ENCODE measurements around the gene PCK2. TPM values are rescaled to one million over a fixed set of nuclear protein-coding genes. Genes with fewer than 3 reads are reported as not detected.

Gene PCK2
- total and polyA plus RNA-seq, 2 donors (not counting 3 experiments of a cell fraction or from before 2014, with no cell fraction given): 23.5 to 24.5 TPM

- BruUV-seq (replicated peaks): no TSS peak
- CTCF ChIA-PET: interaction anchor here (0.6 kb wide), 1 partner anchor 99 kb away, joined by 3 read pairs; no protein-coding TSS in a partner anchor
These were observed 35.4 kb downstream of the PCK2 start for GRCh38 chr14:24129410-24129998.

More at GRCh38 chr14:24129410-24129998, 35.4 kb downstream of the PCK2 start:
- Histone ChIP-seq H4K20me1 (replicated peaks; ENCODE audit: control insufficient read depth, extremely low read depth, insufficient read depth, low read length) (no peaks in the 10 kb centered on the region), H3K9ac (replicated peaks; ENCODE audit: extremely low read depth, insufficient read depth, low read length) (no peak overlapping the region), H3K9me1 (replicated peaks; ENCODE audit: control insufficient read depth, extremely low read depth, insufficient read depth, low read length) (no peaks in the 10 kb centered on the region), H3K79me2 (ENCODE audit: control insufficient read depth, insufficient read depth, low read length) (no peaks in the 10 kb centered on the region), H3K27me3 (ENCODE audit: control insufficient read depth in 2 of 2, insufficient read depth in 2 of 2, low read length in 2 of 2) (no peaks in the 10 kb centered on the region), H3K9me3 (replicated peaks; ENCODE audit: control insufficient read depth, insufficient read depth, low read length) (no peaks in the 10 kb centered on the region), H3K27ac (ENCODE audit: insufficient read depth, low read depth, low read length) (no peak overlapping the region), H3K4me1 (ENCODE audit: control insufficient read depth, extremely low read depth, insufficient read depth, low read length) (no peaks in the 10 kb centered on the region), H3K4me2 (ENCODE audit: insufficient read depth, low read length) (no peak overlapping the region), H3K4me3 (replicated peaks in 1 of 3; ENCODE audit: insufficient read depth in 1 of 3, low read depth in 1 of 3, low read length in 3 of 3) (no peak overlapping the region), H3K36me3 (ENCODE audit: control insufficient read depth in 2 of 2, extremely low read depth in 1 of 2, insufficient read depth in 2 of 2, low read length in 2 of 2) (no peaks in the 10 kb centered on the region), H2AFZ (ENCODE audit: low read depth, low read length) (no peak overlapping the region)
- TF ChIP-seq, protein P1, sequence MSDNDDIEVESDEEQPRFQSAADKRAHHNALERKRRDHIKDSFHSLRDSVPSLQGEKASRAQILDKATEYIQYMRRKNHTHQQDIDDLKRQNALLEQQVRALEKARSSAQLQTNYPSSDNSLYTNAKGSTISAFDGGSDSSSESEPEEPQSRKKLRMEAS (IDR thresholded peaks at IDR 0.05; ENCODE audit: insufficient read depth, insufficient read length): no peak
- TF ChIP-seq MYC (IDR thresholded peaks at IDR 0.05; ENCODE audit: low read depth, low read length) (no peak), POLR2A (IDR thresholded peaks at IDR 0.05; ENCODE audit: low read depth, low read length) (no peak), CTCF (IDR thresholded peaks at IDR 0.05; ENCODE audit: extremely low read depth in 1 of 2, insufficient read depth in 1 of 2, low read depth in 1 of 2, low read length in 2 of 2) (no peak), POLR2AphosphoS5 (IDR thresholded peaks at IDR 0.05; ENCODE audit: insufficient read depth, low read depth, low read length) (no peak), EZH2 (IDR thresholded peaks at IDR 0.05; ENCODE audit: borderline replicate concordance, low read depth, low read length, severe bottlenecking) (no peak), FOS (IDR thresholded peaks at IDR 0.05; ENCODE audit: borderline replicate concordance, insufficient read depth, low read length) (no peak), JUN (IDR thresholded peaks at IDR 0.05; ENCODE audit: borderline replicate concordance, insufficient read depth, insufficient read length, low read depth) (no peak), GATA2 (IDR thresholded peaks at IDR 0.05; ENCODE audit: insufficient read depth, insufficient read length, low read depth, low read length) (no peak)
- FAIRE-seq (no peak), DNase-seq (ENCODE audit: low read depth, low spot score) (no peak)
- dilution Hi-C loops (cut with MboI; ENCODE audit: extremely low pct_ligation_motif_present, low sequenced_read_pairs) (no loop called here), intact Hi-C loops (cut with micrococcal nuclease) (no loop called here)
- POLR2A ChIA-PET: interaction anchor here (0.6 to 1.1 kb wide), 2 partner anchors 14 to 814 kb away, joined by 4 read pairs; no protein-coding TSS in a partner anchor
